ENCODE measurements around the gene RELT.

RELT gene

DNA sequence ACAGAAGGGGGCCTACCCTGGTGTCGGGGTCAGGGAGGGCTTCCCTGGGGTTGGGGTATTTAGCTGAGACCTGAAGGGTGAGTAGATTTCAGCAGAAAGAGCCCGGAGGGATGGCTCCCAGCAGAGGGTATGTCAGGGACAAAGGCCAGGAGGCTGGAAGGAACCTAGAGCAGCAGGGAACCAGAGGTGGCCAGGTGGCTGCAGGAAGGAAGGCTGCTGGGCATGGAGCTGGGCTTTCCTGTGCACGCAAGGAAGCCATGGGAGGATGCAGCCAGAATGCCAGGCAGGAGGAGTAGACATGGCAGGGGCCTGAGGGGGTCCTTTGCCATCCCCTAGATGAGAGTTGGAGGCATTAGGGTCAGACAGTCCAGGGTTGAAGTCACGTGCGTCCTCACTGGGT lies 27.4 kb upstream of the RELT start:
- DNase-seq (ENCODE audit: low spot score): no peak

DNA sequence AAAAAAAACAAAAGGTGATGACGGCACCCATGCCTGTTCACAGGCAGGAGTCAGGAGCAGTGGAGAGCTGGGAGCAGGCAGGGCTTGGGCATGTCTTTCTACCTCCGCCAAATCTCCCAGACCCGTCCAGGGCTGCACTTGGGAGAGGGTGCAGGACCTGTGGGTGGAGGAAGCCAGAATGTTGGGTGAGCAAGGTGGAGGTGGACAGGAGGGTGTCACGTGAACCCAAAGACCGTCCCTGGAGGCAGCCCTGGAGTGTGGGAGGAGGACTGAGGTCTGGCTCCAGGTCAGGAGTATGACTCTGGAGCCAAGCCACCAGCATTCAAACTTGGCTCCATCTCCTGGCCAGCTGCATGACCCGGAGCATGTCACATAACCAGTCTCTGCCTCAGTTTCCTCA lies 26.6 kb upstream of the RELT start:
- DNase-seq (ENCODE audit: low spot score): no peak

DNA sequence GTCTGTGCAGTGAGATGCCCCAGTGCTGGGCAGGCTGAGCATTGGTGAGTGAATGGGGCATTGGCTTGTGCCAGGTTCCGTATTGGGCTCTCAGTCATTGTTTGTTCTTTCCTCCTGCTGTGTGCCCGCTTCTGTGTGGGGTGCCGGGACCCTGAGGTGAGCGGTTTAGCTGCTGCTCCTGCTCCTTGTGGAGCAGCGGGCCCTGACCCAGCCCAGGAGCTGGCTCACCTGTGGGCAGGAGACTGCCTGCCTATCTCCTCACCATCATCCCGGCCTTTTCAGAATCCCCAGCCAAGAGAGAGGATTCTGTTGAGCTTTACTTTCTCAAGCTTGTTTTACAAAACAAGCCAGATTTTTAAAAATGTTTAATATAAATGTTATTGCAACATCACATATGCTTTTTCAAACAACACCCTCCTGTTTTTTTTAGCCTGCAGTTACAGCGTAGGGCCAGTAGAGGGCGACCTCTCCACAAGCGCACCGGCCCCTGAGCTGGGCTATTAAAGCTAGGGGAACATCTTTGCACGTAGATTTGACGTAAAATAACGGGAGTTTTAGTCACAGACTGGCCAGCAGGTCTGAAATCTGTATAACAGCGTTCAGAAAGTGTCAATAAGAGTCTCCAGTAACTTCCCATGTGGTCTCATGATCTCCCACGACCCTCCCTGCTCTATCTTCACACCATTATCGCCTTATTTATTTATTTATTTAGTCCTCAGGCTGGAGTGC lies 25.1 kb upstream of the RELT start:
- DNase-seq (ENCODE audit: low spot score): peak; percentile 60

DNA sequence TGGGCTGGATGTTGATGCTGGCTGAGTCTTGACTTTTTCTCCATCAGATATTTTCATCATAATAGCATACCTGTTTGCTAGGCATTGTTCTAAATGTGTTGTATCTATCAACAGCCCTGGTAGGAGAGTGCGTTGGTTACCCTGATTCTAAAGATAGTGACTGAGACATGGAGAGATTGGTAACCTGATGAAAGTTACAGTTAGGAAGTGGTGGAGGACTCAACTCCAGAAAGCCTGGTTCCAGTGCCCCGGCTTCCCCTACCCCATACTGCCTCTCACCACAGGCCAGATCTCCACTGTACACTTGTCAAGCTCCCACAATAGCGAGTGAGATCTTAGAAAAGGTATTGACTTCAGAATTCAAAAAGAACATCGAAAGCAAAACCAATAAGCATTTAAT lies 22.8 kb upstream of the RELT start:
- no peak for DNase-seq (ENCODE audit: low spot score)

DNA sequence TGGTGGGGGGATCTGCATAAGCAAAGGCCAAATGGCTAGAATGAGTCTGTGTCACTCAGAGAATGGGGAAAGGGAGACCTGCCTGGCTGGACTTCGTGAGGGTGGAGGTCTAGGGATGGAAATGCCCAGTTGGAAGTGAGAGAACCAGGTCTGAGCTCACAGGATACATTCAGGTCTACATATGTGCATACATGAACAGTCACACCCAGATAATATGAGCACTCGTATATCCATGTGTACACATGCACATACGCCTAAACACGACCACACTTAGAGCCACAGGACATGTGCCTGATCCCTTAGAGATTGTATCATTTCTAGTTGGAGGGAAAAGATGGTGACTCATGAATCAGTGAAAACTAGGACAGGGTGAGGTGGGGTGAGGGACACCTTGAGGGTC lies 21.1 kb upstream of the RELT start:
- no peak for DNase-seq (ENCODE audit: low spot score)

DNA sequence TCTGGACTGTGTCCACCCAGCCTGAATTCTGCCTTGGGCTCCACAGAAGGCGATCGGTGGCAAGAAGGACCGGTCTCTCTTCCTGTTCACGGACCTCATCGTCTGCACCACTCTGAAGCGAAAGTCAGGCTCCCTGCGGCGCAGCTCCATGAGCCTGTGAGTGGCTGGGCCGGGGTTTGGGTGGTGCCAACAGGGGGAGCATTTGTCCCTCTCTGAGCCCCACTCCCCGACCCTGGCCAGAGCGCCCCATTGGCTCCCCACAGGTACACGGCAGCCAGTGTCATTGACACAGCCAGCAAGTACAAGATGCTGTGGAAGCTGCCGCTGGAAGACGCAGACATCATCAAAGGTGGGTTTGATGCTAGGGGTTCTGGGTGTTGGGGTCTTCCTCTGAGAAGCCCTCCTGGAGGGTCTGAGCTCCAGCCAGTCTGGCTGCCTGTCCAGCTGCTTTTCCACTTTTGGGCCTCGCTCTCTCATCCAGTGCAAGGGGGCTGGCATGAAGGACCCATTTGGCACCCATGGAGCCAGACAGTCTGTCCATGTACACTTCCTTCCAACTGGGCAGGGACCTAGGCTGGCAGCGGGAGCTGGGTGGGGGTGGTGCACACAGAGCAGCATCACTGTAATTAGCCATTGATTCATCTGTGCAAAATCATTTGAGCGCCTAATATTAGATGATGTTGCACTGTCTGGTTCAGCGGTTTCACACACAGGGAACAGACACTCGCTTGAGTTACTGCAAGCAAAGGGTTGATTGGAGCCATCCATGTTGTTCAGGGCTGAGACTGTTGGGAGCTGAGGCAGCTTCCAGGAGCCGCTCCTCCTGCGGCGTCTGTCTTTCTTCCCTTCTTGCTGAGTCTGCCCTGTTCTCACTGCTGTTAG lies 19.0 kb upstream of the RELT start:
- DNase-seq (ENCODE audit: low spot score): no peak

DNA sequence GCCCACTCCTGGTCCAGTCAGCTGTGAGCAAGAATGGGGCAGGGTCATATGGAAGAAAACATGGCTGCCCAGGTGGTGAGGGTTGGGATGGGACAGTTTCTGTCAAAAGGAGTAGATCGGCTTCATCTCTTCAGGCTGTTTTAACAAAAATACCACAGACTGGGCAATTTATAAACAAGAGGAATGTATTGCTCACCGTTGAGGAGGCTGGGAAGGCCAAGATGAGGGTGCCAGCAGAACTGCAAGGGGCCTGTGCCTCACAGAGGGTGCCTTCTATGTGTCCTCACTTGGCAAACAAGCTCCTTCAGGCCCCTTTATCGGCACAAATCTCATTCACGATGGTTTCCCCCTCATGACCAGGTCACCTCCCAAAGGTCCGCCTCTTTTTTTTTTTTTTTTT lies 18.1 kb upstream of the RELT start:
- DNase-seq (ENCODE audit: low spot score): no peak

DNA sequence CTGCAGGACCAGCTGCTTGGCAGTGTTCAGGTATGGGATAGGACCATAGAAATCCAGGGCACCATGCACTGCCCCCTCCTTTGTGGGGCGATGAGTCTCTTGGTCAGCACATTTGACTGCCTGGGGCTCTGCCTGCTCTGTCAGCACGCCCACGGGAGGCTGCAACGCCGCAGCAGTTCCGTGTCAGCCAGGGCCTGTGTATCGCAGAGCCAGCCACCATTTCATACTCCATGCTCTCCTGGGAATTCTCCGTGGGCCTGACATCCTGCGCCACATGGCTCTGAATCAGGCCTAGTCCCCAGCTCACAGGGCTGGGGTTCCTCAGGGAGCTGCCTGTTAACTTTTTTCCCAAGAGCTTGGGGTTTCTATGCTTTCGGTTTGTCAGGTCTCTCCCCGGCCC lies 16.9 kb upstream of the RELT start:
- no peak for DNase-seq (ENCODE audit: low spot score)

DNA sequence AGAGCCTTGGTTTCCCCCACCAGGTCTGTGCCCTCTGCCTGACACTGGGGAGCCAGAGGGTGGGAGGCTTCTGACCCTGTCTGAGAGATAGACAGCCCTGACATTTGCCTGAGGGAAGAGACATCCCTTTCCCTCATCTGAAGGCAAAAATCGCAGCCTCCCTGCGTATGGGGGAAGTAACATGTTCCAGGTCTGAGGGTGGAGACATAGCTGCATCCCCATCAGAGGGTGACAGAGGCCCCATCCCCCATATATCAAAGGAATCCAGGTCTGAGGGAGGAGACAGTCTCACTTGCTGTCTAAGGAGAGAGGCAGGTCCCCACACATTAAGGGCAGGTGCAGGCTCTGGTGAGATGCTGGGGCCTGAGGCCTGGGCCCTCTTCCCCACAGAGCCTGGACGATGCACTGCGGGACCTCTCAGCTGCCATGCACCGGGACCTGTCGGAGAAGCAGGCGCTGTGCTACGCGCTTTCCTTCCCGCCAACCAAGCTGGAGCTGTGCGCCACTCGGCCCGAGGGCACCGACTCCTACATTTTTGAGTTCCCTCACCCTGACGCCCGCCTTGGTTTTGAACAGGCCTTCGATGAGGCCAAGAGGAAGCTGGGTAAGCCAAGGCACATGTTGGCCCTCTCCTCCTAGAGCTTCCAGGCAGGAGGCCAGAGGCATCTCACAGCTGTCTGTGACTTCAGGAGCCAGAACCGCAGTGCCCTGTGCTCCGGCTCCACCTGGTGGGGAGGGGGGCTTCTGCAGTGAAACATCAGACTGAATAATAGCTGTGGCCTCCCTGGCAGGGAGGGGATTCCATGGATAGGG lies 16.1 kb upstream of the RELT start:
- no peak for DNase-seq (ENCODE audit: low spot score)

DNA sequence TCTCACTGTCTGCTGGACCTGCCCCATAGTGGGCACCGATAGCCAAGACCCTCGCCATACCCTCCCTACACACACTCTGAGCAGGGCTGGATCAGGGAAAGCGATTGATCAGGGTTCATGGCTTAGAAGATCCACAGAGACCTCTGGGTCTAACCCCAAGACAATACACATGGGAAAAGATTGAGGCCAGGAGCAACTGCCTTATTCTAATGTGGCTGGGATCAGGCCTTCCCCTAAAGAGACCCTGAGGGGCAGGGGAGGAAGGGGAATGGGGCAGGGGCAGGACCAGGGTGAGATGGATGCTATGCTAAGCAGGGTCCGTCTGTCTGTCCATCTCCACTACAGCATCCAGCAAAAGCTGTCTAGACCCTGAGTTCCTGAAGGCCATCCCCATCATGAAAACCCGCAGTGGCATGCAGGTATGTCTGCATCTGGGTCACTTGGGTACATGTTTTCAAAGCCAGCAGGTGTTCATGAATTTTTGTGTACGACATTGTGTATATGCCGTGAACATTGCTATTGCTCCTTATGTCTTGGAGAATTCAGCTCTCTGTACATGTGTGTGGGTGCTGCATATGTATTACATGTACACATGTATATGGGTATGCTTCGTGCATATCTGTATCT lies 15.3 kb upstream of the RELT start:
- no peak for DNase-seq (ENCODE audit: low spot score)

DNA sequence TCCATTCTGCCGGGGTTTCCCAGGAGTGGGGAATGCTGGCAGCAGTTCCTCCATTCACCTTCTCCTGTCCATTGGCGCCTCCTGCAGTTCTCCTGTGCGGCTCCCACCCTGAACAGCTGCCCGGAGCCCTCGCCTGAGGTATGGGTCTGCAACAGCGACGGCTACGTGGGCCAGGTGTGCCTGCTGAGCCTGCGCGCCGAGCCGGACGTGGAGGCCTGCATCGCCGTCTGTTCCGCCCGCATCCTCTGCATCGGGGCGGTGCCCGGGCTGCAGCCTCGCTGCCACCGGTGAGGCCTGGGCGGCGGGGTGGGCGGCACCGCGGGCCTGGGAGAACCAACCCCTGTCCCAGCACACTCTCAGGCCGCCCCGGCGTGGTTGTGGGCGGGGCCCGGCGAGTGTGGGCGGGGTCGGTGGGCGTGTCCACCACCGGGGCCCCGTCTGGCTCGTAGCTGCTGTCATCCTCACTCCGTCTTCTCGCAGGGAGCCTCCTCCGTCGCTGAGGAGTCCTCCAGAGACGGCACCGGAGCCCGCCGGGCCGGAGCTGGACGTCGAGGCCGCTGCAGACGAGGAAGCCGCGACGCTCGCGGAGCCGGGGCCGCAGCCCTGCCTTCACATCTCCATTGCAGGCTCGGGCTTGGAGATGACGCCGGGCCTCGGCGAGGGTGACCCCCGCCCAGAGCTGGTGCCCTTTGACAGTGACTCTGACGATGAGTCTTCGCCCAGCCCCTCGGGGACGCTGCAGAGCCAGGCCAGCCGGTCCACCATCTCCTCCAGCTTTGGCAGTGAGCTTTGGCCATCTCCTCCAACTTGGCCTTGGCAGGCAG lies 14.0 kb upstream of the RELT start:
- no peak for DNase-seq (ENCODE audit: low spot score)

DNA sequence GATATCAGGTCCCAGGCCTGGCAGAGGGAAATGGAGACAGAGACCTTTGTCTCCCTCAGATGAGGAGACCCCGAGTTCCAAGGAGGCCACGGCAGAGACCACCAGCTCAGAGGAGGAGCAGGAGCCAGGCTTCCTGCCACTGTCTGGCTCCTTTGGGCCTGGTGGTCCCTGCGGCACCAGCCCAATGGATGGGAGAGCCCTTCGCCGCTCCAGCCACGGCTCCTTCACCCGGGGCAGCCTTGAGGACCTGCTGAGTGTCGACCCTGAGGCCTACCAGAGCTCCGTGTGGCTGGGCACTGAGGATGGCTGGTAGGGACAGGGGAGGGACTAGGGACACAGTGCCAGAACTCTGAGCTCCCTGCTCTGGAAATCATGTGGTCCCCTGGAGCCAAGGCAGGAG lies 13.1 kb upstream of the RELT start:
- DNase-seq (ENCODE audit: low spot score): no peak

DNA sequence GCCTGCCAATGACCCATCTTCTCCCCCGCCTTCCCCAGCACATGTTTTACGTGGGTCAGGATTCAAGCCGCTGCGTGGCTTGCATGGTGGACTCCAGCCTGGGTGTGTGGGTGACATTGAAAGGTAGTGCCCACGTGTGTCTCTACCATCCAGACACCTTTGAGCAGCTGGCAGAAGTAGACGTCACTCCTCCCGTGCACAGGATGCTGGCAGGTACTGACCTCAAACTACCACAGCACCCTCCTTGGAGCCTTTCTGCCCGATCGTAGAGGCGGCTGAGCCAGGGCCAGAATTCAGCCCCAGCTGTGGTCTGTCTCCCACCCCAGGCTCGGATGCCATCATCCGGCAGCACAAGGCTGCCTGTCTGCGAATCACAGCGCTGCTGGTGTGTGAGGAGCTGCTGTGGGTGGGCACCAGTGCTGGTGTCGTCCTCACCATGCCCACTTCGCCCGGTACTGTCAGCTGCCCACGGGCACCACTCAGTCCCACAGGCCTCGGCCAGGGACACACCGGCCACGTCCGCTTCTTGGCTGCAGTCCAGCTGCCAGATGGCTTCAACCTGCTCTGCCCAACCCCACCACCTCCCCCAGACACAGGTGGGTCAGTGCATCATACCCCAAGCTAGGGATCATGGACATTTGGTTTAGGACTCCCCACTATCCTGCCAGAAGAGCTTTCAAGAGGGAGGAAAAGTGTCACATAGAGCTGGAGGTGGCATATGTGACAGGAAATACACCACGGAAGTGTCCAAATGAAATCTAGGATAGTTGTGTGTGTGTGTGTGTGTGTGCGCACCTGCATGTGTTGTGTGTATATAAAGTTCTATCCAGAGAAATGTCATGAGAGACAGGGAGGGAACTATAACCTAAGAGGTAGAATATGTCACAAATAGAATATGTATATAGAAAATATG lies 10.6 kb upstream of the RELT start:
- no peak for DNase-seq (ENCODE audit: low spot score)

DNA sequence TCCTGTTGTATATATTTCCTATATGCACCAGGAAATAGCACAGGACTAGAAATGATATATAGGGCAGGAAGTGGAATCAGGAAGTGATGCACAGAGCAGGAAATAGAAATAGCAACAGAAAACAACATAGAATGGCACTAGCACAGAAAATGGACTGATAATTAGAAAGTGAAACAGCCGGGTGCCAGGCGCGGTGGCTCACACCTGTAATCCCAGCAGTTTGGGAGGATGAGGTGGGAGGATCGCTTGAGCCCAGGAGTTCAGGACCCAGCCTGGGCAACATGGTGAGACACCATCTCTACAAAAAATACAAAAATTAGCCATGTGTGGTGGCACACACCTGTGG lies 10.0 kb upstream of the RELT start:
- peak; percentile 46 for DNase-seq (ENCODE audit: low spot score)

DNA sequence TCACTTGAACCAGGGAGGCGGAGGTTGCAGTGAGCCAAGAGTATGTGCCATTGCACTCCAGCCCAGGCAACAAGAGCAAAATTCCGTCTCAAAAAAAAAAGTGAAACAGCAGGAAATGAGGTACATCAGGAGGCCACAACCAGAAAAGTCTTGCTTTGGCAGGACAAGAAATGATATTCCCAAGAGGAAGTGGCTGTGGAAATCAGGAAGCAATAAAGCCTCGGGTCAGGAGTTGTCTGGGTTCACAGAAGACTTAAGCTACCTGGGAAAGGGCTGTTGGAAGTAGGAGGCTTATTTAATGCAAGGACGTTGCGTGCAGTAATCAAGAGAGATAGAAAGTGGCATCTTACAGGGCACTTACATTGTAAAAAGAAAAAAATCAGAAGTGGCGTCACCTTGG lies 9.2 kb upstream of the RELT start:
- peak; percentile 51 for DNase-seq (ENCODE audit: low spot score)

DNA sequence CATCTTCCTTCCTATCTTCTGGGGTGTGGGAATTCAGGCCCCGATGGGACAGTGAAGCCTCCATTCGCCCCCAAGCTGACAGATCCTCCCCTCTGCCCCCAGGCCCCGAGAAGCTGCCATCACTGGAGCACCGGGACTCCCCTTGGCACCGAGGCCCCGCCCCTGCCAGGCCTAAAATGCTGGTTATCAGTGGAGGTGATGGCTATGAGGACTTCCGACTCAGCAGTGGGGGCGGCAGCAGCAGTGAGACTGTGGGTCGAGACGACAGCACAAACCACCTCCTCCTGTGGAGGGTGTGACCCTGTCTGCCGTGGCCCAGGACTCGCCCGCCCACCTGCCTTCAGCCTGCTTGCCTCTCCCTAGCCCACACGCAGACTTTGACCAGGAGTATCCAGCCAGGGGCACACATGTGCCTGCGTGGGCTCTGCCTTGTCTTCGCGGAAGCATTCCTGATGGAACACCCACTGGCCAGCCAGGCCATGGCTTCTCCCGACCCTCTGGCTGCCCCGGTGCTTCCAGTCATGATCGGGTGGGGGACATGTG lies 8.6 kb upstream of the RELT start:
- DNase-seq (ENCODE audit: low spot score): no peak

DNA sequence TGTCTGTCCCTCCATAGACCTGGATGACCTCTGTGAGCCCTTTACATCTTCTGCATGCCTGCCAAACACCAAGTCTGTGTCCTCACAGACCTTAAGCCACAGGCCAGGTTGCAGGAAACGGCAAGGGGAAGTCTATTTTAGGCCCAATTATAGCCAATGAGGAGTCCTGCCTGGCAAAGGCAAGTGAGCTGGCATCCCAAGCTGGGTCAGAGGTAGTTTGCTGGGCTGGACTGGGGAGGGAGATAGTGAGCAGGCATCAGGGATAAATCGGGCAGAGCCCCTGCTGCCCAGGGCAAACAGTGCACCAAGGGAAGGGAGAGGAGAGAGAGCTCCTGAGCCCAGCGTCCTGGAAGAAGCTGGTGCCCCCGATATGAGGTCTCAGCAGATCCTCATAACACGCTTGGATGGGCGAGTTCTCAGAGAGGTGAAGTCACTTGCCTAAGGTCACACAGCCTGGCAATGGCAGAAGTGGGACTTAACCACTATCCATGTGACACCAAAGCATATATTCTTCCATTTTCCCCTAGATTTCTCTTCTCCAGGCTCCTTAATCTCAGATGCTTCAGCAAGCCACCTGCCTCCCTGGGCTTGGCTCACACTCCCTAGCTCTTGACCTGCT lies 3.7 kb upstream of the RELT start:
- DNase-seq (ENCODE audit: low spot score): no peak

DNA sequence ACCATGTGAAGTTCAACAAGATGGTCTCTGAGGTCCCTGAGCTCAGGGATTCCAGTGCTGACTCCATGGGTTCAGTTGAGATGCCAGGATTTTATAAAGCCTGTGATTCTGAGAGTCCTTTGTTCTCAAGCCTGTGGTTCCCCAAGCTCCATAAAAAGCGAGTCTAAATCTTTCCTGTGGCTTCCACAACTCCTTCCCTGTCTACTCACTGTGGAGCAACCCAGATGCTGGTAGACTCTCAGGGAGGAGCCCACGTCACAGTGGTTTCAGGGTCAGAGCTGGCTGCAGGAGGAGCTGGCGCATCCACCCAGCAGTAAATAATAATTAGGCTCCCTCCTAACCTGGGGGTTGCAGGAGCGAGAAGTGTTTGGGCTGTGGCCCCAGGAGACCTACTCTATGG lies 2.0 kb upstream of the RELT start:
- DNase-seq (ENCODE audit: low spot score): no peak

DNA sequence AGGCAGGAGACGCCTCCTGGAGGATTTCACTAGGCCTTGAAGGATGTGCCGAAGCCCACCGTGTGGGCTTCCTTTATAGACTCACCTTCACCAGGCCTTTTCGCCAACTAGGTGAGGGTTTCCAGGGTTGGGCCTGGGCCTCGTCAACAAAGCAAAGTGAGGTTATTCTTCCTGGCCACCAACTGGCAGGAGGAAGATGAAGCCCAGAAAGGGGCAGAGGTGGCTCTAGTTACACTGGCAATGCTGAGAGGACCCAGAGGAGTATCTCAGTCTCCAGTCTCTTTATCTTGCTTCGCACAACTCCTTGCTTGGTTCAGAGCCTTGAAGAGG lies 404 bp upstream of the RELT start:
- no peak for DNase-seq (ENCODE audit: low spot score)

Data from kidney capillary endothelial cell (primary cell).